ENCODE results near the gene GALNT2.

The GALNT2 gene

GRCh38 chr1:230066466-230067404 lies at the start of gene GALNT2:
Gene GALNT2, plus strand, starts transcription at chr1:230067238. Its CDS starts 43 bp downstream, at chr1:230067281.
- DNase-seq: peak; percentile 91

- DNase-seq: no peak
These were observed 46.6 kb upstream of the GALNT2 start for GRCh38 chr1:230020451-230020850.

GRCh38 chr1:230022666-230023380 lies 44.2 kb upstream of the GALNT2 start:
- DNase-seq: no peak

- DNase-seq: no peak
These were observed 41.4 kb upstream of the GALNT2 start for GRCh38 chr1:230025686-230026085.

GRCh38 chr1:230026139-230026538 lies 40.9 kb upstream of the GALNT2 start:
- DNase-seq: no peak

- no peak for DNase-seq
These were observed 40.5 kb upstream of the GALNT2 start for GRCh38 chr1:230026572-230026971.

- DNase-seq: no peak
These were observed 38.3 kb upstream of the GALNT2 start for GRCh38 chr1:230028602-230029223.

GRCh38 chr1:230029244-230029941 lies 37.6 kb upstream of the GALNT2 start:
- DNase-seq: peak; percentile 29

- no peak for DNase-seq
These were observed 36.8 kb upstream of the GALNT2 start for GRCh38 chr1:230030122-230030821.

GRCh38 chr1:230031131-230031530 lies 35.9 kb upstream of the GALNT2 start:
- no peak for DNase-seq

- DNase-seq: no peak
These were observed 34.3 kb upstream of the GALNT2 start for GRCh38 chr1:230032516-230033281.

- no peak for DNase-seq
These were observed 29.8 kb upstream of the GALNT2 start for GRCh38 chr1:230037261-230037660.

- DNase-seq: no peak
These were observed 26.6 kb upstream of the GALNT2 start for GRCh38 chr1:230040440-230040839.

GRCh38 chr1:230043081-230043480 lies 24.0 kb upstream of the GALNT2 start:
- DNase-seq: no peak

GRCh38 chr1:230044729-230045128 lies 22.3 kb upstream of the GALNT2 start:
- DNase-seq: no peak

- no peak for DNase-seq
These were observed 19.7 kb upstream of the GALNT2 start for GRCh38 chr1:230047114-230047865.

- no peak for DNase-seq
These were observed 18.7 kb upstream of the GALNT2 start for GRCh38 chr1:230048322-230048721.

GRCh38 chr1:230048922-230049321 lies 18.1 kb upstream of the GALNT2 start:
- no peak for DNase-seq

- no peak for DNase-seq
These were observed 17.3 kb upstream of the GALNT2 start for GRCh38 chr1:230049731-230050130.

GRCh38 chr1:230050973-230051735 lies 15.9 kb upstream of the GALNT2 start:
- DNase-seq: no peak
